ENCODE measurements around the gene APOBEC3F. TPM values are rescaled to one million over a fixed set of nuclear protein-coding genes. Genes with fewer than 3 reads are reported as not detected.
"Not testable (repeated sequence)": the region's sequence is repeated elsewhere in the genome, so short reads cannot be mapped to it uniquely, and the experiment has no call there.

The APOBEC3F gene
- total RNA-seq: 3.1 TPM

DNA sequence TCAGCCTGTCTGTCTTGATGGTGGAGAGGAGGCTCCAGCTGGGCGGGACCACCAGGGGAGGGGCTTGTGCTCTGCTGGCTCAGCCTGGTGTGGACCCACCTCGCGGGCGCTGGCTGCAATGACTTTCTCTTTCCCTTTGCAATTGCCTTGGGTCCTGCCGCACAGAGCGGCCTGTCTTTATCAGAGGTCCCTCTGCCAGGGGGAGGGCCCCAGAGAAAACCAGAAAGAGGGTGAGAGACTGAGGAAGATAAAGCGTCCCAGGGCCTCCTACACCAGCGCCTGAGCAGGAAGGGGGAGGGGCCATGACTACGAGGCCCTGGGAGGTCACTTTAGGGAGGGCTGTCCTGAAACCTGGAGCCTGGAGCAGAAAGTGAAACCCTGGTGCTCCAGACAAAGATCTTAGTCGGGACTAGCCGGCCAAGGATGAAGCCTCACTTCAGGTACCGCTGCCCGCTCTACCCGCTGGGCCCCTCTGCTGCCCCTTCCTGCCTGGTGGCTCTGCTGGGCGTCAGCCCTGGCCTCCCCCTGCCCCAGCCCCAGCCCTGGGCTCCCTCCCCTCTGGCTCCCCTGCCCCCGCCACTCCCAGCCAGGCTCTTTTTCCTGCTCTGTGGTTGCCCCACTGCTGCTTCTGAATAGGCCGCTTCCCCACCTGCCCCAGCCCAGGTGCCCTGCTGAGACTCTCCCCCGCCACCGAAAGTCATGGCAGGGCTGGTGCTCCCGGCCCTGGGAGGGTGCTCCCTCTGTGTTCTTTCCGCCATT, at the start of gene APOBEC3F:
APOBEC3F (plus strand) TSS at position 327 of the 759 bp plus-strand sequence; CDS start at position 424, 97 bp downstream.
- DNase-seq (ENCODE audit: low spot score): peak; percentile 68
- ATAC-seq: peak; percentile 95

GRCh38 chr22:38992871-38993371, 47.7 kb upstream of the APOBEC3F start:
- not testable (repeated sequence) for ATAC-seq; DNase-seq (ENCODE audit: low spot score)

- ATAC-seq (no peak), DNase-seq (ENCODE audit: low spot score) (no peak)
Measured at GRCh38 chr22:38996105-38996504, 44.6 kb upstream of the APOBEC3F start.

DNA sequence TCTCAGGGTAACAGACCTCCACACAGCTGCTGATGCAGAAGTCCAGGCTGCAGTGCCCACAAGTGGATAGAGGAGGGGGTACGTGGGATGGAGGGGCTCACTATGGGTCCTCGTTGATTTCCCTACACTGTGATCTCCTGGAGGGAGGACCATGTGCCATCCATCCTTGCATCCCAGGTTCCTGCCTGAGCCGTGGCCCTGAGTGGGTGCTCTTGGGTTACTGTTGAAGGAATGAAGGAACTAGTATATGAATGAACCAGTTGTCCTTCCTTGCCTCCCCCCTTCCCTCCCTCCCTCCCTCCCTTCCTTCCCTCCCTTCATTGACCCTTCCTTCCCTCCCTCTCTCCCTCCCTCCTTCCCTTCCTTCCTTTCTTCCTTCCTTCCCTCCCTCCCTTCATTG, 43.1 kb upstream of the APOBEC3F start:
- no peak for ATAC-seq

DNA sequence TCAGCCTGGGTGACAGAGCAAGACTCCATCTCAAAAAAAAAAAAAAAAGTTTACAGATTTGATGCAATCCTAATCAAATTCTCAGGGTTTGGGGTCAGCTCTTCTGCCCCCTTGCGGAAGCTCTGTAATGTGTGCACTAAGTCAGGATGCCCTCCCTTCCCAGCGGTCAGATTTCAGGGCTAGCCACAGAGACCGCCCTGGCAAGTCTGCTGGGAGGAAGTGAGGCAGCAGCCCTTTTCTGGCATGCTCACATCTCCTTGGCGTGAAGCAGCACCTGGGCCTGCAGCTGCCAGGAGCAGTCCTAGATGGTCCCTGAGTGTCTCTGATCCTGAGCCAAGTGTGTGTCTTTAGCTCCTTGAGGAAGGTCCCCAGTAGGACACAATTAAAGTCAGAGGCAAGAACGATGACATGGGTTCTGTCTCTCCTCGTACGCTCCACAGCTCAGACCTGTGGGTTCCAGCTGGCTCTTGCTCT, 37.5 kb upstream of the APOBEC3F start:
- DNase-seq (ENCODE audit: low spot score) (peak; percentile 55), ATAC-seq (peak; percentile 94)

More for the DNA sequence above, 43.1 kb upstream of the APOBEC3F start:
- DNase-seq (ENCODE audit: low spot score): no peak

GRCh38 chr22:39007177-39007576, 33.5 kb upstream of the APOBEC3F start:
- ATAC-seq (no peak), DNase-seq (ENCODE audit: low spot score) (no peak)

- not testable (repeated sequence) for DNase-seq (ENCODE audit: low spot score); ATAC-seq
Measured at GRCh38 chr22:39008271-39008850, 32.3 kb upstream of the APOBEC3F start.

GRCh38 chr22:39010946-39011345, 29.7 kb upstream of the APOBEC3F start:
- no peak for ATAC-seq

DNA sequence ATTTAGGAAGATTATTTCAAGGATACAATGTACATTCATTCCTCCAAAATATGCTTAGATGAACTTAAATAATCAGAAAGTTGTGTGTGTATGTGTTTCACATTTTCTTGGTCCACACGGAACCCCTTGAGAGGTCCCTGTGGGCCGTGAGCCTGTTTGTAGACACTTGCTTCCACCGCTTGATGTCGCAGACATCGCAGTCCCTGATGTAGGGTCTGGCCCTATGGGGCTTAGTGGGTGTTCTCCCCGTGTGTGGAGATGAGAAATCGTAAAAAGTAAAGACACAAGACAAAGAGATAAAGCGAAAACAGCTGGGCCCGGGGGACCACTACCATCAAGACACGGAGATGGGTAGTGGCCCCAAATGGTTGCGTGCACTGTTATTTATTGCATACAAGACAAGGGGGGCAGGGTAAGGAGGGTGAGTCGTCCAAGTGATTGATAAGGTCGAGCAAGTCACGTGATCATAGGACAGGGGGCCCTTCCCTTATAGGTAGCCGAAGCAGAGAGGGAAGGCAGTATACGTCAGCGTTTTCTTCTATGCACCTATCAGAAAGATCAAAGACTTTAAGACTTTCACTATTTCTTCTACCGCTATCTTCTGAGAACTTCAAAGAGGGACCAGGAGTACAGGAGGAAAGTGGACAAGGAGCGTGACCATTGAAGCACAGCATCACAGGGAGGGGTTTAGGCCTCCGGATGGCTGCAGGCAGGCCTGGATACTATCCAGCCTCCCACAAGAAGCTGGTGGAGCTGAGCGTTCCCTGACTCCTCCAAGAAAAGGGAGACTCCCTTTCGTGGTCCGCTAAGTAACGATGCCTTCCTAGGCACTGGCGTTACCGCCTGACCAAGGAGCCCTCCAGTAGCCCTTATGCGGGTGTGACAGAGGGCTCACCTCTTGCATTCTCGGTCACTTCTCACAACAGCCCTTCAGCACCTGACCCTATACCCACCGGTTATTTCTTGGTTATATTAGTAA, 27.8 kb upstream of the APOBEC3F start:
- DNase-seq (ENCODE audit: low spot score) (no peak), ATAC-seq (no peak)

More at GRCh38 chr22:39010946-39011345, 29.7 kb upstream of the APOBEC3F start:
- DNase-seq (ENCODE audit: low spot score): no peak

DNA sequence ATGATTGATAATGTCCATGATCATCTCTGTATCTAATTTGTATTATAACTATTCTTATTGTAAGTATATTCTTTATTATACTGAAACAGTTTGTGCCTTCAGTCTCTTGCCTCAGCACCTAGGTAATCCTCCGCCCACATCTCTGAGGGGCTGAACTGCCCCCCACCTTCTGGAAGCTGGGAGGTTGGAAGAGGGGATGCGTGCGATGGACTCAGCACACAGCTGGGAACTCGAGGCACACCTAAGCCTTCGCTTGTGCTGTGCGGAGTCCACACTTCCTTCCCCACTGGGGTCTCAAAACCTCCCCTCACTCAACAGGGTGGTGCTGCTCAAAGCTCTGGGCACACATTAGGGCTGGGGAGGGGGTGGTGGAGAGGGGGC, 27.1 kb upstream of the APOBEC3F start:
- not testable (repeated sequence) for DNase-seq (ENCODE audit: low spot score); ATAC-seq

- ATAC-seq (peak; percentile 88), DNase-seq (ENCODE audit: low spot score) (peak; percentile 58)
Measured at GRCh38 chr22:39013942-39014722, 26.5 kb upstream of the APOBEC3F start, which contains the start of gene APOBEC3C. APOBEC3C (plus strand) TSS chr22:39014257; CDS start chr22:39014363, 106 bp downstream.

DNA sequence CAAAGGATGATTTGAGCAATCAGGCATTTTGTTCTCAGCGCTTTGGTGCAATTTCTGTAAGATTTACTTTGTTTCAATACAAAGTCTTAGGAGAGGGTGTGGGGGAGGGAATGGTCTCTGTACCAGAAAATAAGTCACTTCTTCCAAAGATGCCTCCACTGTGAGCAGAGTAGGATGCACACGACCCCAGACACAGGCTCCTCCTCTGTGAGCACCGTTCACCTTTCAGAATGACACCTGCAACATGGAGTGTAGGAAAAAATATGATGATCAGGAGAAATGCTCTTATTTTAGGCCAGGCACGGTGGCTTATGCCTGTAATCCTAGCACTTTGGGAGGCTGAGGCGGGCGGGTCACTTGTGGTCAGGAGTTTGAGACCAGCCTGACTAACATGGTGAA, 25.9 kb upstream of the APOBEC3F start:
- not testable (repeated sequence) for ATAC-seq

GRCh38 chr22:39016592-39016991, 24.1 kb upstream of the APOBEC3F start:
- ATAC-seq (no peak), DNase-seq (ENCODE audit: low spot score) (no peak)

More for the DNA sequence above, 25.9 kb upstream of the APOBEC3F start:
- not testable (repeated sequence) for DNase-seq (ENCODE audit: low spot score)

DNA sequence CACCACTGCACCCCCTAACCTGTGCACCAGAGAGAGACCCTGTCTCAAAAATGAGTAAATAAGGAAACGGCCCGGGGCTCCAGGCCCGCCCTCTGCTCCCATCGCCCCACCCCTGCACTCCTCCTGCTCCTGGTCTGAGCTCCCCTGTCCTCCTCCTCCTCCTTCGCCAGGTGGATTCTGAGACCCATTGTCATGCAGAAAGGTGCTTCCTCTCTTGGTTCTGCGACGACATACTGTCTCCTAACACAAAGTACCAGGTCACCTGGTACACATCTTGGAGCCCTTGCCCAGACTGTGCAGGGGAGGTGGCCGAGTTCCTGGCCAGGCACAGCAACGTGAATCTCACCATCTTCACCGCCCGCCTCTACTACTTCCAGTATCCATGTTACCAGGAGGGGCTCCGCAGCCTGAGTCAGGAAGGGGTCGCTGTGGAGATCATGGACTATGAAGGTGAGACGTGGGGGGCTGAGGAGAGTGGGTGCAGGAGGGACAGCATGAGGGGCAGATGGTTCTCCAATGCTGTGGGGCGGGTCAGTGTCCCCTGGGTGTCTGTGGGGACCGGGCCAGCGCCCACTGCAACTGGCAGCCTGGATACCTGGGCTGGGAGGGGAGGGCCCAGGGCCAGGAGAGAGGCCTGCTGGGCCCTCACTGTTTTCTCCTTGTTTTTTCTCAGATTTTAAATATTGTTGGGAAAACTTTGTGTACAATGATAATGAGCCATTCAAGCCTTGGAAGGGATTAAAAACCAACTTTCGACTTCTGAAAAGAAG, 22.9 kb upstream of the APOBEC3F start:
- DNase-seq (ENCODE audit: low spot score): no peak
- no peak for ATAC-seq

DNA sequence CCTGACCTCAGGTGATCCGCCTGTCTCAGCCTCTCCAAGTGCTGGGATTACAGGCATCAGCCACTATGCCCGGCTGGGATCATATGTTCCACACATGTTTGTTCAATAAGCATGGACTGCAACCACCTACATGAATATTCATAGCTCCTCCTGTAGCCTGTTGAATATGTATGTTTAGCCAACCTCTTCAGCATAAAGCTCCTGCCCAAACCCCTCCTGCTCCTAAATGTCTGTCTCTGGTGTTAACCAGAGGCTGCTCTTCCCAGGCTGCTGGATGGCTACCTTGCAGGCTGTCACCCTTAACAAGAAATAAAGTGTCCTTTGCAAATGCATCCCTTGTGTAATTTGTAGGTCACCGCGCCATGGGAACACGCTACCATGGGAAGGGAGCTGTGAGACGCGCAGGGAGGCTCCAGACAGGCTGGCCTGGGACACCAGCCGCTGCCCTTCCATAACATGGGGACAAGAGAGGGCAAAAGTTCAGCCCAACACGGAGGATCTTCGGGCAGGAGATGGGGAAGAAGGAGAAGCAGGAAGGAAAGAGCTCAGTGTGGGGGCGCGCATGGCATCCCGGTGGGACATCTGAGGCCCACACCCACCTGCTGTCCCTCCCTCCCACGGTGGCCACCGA, 20.5 kb upstream of the APOBEC3F start:
- peak; percentile 37 for ATAC-seq
- not testable (repeated sequence) for DNase-seq (ENCODE audit: low spot score)

DNA sequence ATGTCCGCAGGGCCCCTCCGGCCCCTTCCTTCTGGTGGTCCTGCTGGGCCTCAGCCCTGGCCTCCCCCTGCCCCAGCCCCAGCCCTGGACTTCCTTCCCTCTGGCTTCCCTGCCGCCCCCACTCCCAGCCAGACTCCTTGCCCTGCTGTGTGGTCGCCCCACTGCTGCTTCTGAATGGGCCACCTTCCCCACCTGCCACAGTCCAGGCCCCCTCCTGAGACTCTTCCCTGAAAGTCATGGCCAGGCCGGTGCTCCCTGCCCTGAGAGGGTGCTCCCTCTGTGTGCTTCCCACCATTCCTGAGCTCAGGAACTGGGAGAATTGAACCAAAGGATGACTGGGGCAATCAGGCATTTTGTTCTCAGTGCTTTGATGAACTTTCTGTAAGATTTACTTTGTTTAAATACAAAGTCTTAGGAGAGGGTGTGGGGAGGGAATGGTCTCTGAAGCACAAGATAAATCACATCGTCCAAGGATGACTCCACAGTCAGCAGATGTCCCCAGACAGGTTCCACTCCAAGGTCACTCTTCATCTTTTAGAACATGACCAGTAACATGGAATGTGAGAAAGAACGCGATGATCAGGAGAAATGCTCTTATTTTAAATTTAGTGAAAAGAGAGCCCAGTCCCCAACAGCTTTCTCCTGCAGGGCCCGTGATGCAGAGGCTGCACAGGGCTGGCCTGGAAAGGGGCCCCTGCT, 19.0 kb upstream of the APOBEC3F start:
- no peak for ATAC-seq
- DNase-seq (ENCODE audit: low spot score): no peak

DNA sequence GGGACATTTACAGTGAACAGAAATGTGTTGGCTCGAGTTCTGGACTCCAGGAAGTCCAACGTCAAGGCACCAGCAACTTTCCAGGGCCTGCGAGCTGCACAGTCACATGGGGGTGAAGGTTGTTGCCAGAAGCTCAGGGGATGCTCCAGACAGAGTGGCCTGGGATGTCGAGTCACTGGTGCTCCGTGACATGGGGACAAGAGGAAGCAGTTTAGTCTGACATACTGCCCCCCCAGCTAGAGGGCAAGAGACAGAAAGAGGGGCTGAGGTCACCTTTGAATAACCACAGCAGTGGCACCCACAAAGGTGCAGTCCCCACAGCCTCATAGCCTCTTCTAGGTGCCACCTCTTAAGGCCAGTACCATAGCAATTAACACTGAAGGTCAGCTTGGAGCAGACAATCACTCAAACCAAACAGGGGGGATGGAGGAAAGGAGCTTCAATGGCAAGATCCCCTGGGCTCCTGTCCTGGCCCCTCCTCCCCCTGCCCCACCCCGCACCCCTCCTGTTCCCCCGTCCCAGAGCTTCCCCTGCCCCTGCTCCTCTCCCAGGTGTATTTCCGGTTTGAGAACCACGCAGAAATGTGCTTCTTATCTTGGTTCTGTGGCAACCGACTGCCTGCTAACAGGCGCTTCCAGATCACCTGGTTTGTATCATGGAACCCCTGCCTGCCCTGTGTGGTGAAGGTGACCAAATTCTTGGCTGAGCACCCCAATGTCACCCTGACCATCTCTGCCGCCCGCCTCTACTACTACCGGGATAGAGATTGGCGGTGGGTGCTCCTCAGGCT, 15.9 kb upstream of the APOBEC3F start:
- no peak for ATAC-seq
- no peak for DNase-seq (ENCODE audit: low spot score)

Data from left lobe of liver (tissue), 2 donors.